ENCODE measurements around the gene YTHDF1.
"Not testable (repeated sequence)": the region's sequence is repeated elsewhere in the genome, so short reads cannot be mapped to it uniquely, and the experiment has no call there.

DNA sequence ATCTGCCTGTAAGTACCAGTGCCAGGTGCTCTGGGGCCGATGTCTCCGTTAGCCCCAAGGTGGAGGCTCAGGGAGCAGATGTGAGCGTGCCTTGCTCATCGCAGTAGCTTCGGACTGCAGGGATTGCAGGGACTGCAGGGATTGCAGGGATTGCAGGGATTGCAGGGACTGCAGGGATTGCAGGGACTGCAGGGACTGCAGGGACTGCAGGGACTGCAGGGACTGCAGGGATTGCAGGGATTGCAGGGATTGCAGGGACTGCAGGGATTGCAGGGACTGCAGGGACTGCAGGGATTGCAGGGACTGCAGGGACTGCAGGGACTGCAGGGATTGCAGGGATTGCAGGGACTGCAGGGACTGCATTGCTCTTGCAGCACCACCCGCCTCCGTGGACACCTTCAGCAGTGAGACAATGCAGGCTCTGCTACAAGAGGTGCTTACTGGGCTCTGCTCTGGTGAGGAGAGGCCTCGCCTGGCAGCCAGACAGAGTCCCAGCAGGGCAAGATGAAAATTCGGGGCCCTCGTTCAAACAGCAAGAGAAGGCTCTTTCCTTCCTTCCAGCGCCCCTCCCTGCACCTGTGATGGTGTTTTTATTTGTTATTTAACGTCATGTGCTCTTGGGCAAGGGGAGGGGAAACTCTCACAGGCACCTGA lies 5.6 kb upstream of the YTHDF1 start:
- TF ChIP-seq, protein P1, sequence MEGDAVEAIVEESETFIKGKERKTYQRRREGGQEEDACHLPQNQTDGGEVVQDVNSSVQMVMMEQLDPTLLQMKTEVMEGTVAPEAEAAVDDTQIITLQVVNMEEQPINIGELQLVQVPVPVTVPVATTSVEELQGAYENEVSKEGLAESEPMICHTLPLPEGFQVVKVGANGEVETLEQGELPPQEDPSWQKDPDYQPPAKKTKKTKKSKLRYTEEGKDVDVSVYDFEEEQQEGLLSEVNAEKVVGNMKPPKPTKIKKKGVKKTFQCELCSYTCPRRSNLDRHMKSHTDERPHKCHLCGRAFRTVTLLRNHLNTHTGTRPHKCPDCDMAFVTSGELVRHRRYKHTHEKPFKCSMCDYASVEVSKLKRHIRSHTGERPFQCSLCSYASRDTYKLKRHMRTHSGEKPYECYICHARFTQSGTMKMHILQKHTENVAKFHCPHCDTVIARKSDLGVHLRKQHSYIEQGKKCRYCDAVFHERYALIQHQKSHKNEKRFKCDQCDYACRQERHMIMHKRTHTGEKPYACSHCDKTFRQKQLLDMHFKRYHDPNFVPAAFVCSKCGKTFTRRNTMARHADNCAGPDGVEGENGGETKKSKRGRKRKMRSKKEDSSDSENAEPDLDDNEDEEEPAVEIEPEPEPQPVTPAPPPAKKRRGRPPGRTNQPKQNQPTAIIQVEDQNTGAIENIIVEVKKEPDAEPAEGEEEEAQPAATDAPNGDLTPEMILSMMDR (IDR thresholded peaks at IDR 0.05), result not testable (repeated sequence)
- TF ChIP-seq POLR2A, POLR2AphosphoS5, EP300 (IDR thresholded peaks at IDR 0.05): not testable (repeated sequence)

Measured in upper lobe of left lung (tissue), 4 donors.